AG04450 (cell line): ENCODE data around the gene CPEB1. TPM values are rescaled to one million over a fixed set of nuclear protein-coding genes. Genes with fewer than 3 reads are reported as not detected.
A peak's percentile ranks its signal among the peaks of the same experiment; 100 is the strongest.

Experiments
- CTCF ChIA-PET: fragments of 300-600, 350-600 bp; formaldehyde crosslinking; extraction: SDS; loops from one replicate; lab custom pipeline; 2022; ENCODE audit warnings: antibody characterized with exemption, inconsistent platforms; lab: Charles Lee
- POLR2A ChIA-PET: fragments of 350-600 bp; formaldehyde crosslinking; extraction: SDS; loops from one replicate; lab custom pipeline; 2021; ENCODE audit warnings: antibody characterized with exemption, inconsistent platforms; lab: Yijun Ruan, JAX
- DNase-seq: peaks from one replicate; pipeline ENCODE4 v3.0.0-alpha.2; 2011; ENCODE audit warnings: low read depth, low spot score
- H3K27ac ChIP-seq: one replicate; pipeline ENCODE4 v1.5.1; 2012; ENCODE audit warnings: low read depth, low read length, control low read depth
- H3K27me3 ChIP-seq: one replicate; pipeline ENCODE4 v1.6.0; 2012; ENCODE audit warnings: low read length; ENCODE audit not compliant: control insufficient read depth, insufficient read depth
- H3K4me3 ChIP-seq: 2 replicates; pipeline ENCODE4 v1.5.1; 2011; ENCODE audit warnings: mild to moderate bottlenecking, low read depth, low read length, control low read depth
- H3K9me3 ChIP-seq: 2 replicates; pipeline ENCODE4 v1.5.1; 2012; ENCODE audit warnings: low read length; ENCODE audit not compliant: control insufficient read depth, insufficient read depth
- polyA plus RNA-seq: library from polyadenylated mRNA; depleted of rRNA; stranded (reverse); fragments of >200 nt; gene quantifications from 2 replicates; pipeline ENCODE4 v1.2.3, GENCODE V29; 2011
- TF ChIP-seq, protein P1 (sequence below): IDR thresholded peaks from 2 replicates; pipeline ENCODE4 v1.5.1; 2011; ENCODE audit warnings: low read depth, low read length, control low read depth, inconsistent platforms

Gene CPEB1
- polyA plus RNA-seq, 1 experiment = 8.3 TPM

DNA sequence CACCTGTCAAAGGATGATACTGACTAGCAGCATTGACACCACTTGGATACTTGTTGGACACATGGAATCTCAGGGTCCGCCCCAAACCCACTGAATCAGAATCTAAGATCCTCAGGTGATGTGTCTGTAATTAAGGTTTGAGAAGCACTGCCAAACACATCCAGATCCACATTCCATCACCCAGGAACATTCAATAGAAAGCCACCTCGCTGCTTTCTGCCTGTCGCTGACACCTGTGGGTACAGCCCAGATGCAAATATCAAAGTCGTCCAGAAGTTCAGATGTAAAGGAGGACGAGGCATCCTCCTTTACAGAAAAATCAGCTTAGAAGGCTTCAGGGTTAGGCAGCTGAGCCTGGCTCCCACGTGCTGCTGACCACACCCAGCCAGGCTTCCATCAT is 101.7 kb downstream of the CPEB1 start:
- Histone ChIP-seq H3K9me3 (no peaks in the 10 kb centered on the region), H3K4me3 (no peak overlapping the region), H3K27me3 (no peaks in the 10 kb centered on the region), H3K27ac (no peak overlapping the region)
- DNase-seq = no peak
- TF ChIP-seq, protein P1, sequence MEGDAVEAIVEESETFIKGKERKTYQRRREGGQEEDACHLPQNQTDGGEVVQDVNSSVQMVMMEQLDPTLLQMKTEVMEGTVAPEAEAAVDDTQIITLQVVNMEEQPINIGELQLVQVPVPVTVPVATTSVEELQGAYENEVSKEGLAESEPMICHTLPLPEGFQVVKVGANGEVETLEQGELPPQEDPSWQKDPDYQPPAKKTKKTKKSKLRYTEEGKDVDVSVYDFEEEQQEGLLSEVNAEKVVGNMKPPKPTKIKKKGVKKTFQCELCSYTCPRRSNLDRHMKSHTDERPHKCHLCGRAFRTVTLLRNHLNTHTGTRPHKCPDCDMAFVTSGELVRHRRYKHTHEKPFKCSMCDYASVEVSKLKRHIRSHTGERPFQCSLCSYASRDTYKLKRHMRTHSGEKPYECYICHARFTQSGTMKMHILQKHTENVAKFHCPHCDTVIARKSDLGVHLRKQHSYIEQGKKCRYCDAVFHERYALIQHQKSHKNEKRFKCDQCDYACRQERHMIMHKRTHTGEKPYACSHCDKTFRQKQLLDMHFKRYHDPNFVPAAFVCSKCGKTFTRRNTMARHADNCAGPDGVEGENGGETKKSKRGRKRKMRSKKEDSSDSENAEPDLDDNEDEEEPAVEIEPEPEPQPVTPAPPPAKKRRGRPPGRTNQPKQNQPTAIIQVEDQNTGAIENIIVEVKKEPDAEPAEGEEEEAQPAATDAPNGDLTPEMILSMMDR = no peak
- ChIA-PET POLR2A (no interaction called here), CTCF (no interaction called here)

DNA sequence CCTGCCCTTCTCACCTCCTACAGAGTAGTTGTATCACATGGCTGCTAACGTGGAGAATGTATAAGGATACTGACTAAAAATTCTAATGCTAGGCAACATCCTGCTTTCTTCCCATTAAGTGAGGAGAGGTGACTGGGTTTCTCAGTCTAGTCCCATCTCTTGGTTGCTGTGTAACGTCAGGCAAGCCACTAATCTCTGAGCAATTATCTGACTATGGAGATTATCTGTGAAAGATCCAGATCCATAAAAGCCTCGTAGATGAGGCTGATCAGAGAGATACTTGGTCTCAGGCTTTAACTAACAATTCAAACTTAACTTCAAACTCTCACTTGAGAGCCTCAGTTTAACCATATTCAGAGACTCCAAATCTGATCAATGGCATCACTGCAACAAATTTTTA is 102.2 kb downstream of the CPEB1 start:
- no peaks in the 10 kb centered on the region for H3K27me3 ChIP-seq
- H3K27ac ChIP-seq = no peak overlapping the region
- POLR2A ChIA-PET = no interaction called here
- no peak for DNase-seq
- CTCF ChIA-PET = no interaction called here
- H3K4me3 ChIP-seq = no peak overlapping the region
- H3K9me3 ChIP-seq = no peaks in the 10 kb centered on the region; the same call in 1 of the 2 replicates
- TF ChIP-seq, protein P1 = no peak

DNA sequence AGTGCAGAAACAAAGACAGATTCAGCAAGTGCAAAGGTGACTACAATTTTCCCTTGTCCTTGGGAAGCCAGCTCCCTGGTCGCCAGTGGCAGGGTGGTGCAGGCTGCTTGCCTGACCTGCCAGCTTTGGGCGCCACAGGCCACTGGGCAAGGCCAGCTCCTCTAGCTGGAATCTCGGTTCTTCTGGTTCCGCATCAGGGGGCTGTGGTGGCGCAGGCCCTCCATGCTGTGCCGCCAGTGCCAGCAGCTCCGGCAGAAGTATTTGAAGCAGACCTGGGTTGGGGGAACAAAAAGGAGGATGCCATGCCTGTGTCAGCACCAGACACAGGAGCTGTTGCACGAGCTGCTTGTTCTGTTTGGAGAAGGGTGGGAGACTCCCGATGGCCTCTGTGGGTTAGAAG is 102.7 kb downstream of the CPEB1 start:
- H3K9me3 ChIP-seq = peaks cover 2% of the 10 kb centered on the region; the same call in 1 of the 2 replicates
- TF ChIP-seq, protein P1 = no peak
- DNase-seq = no peak
- no peak overlapping the region for H3K27ac ChIP-seq
- CTCF ChIA-PET = no interaction called here
- H3K27me3 ChIP-seq = no peaks in the 10 kb centered on the region
- POLR2A ChIA-PET = no interaction called here
- no peak overlapping the region for H3K4me3 ChIP-seq

DNA sequence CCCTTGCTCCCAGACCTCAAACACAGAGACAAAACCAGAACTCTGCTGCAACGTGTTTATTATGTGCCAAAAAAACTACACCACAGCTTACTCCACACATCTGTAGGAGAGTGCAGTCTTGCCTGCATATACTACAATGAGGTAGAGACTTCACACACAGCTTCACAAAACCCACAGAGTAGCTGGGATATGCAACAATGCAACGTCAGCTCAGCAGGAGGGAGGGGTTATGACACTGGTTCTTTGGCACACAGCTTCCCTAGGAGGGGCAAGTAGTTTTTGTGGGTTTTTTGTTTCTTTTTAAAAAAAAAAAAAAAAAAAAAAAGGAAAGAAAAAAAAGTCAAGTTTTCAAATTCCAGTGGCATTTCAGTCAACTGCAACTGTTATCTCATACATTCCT is 104.0 kb downstream of the CPEB1 start:
- TF ChIP-seq, protein P1 = no peak
- ChIA-PET POLR2A (interaction anchor here (0.6 to 1.7 kb wide), 5 partner anchors 42 to 306 kb away, joined by 3 to 14 read pairs (median 3); partner anchors contain the start of genes AP3B2 and CPEB1), CTCF (interaction anchor here (0.6 to 1.3 kb wide), 6 partner anchors 12 to 474 kb away, joined by 3 to 10 read pairs (median 6); partner anchors contain the start of gene C15orf40)
- Histone ChIP-seq H3K27me3 (no peaks in the 10 kb centered on the region), H3K4me3 (no peak overlapping the region), H3K27ac (peak overlapping the region; percentile 22), H3K9me3 (peaks cover 2% of the 10 kb centered on the region; the same call in 1 of the 2 replicates)
- peak; percentile 45 for DNase-seq

DNA sequence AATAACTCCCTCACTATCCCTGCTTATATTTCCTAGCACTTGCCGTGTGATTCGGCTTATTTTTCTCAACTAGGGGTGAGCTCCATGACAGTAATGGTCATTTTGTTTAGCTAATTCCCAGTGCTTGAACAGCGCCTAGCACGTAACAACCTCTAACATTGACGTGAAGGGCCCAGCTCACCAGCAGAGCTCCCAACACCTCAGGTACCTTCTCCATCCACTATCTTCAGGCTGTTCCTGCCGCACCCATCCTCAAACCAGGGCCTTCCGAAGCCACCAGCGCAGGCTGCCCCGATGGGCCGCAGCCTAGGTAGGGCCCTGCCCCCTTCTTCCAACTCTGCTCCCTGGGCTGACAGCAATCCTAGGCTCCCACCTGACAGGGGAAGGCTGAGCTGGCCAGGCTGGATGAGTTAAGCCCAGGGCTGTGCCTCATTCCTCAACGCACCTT is 106.2 kb downstream of the CPEB1 start:
- Histone ChIP-seq H3K9me3 (peaks cover 2% of the 10 kb centered on the region; the same call in 1 of the 2 replicates), H3K27ac (peak overlapping the region; percentile 91), H3K27me3 (no peaks in the 10 kb centered on the region), H3K4me3 (peak overlapping the region; percentile 99)
- DNase-seq = no peak
- ChIA-PET CTCF (interaction anchor here (0.7 to 3.1 kb wide), 8 partner anchors 10 to 469 kb away, joined by 3 to 23 read pairs (median 4); no protein-coding TSS in a partner anchor), POLR2A (interaction anchor here (0.7 to 2.4 kb wide), 16 partner anchors 10 to 571 kb away, joined by 3 to 22 read pairs (median 5); partner anchors contain the start of genes AP3B2, BTBD1, C15orf40 and RAMAC)
- TF ChIP-seq, protein P1 = no peak
